IMR-90 (cell line): Measurements from ENCODE around the gene LRP3. TPM values are rescaled to one million over a fixed set of nuclear protein-coding genes. Genes with fewer than 3 reads are reported as not detected.

ENCODE experiments used
- ATAC-seq: fragments of 200-7000 bp; cut with Tn5 transposase; 2 replicates; pipeline ENCODE4 v1.9.1; 2020; ENCODE audit warnings: low read depth, mild to moderate bottlenecking, moderate library complexity
- BruUV-seq: library from RNA; stranded (reverse); fragments of 400-500 nt; replicated peaks from 2 replicates; lab custom pipeline; 2021; lab: Mats Ljungman, UMichigan
- CTCF ChIA-PET: fragments of 300-600 bp; formaldehyde crosslinking; extraction: SDS; loops from one replicate; lab custom pipeline; 2021; ENCODE audit warnings: antibody characterized with exemption; lab: Yijun Ruan, JAX
- POLR2A ChIA-PET: fragments of 300-600 bp; sonication (Branson Sonifier 250); formaldehyde crosslinking; loops from one replicate; lab custom pipeline; 2022; ENCODE audit warnings: antibody characterized with exemption; ENCODE audit not compliant: unreplicated experiment; lab: Charles Lee
- DNase-seq: peaks from one replicate; pipeline ENCODE4 v3.0.0; 2013
- H2AFZ ChIP-seq: replicated peaks from 2 replicates; pipeline ENCODE3; 2013; ENCODE audit warnings: low read length, mild to moderate bottlenecking; ENCODE audit not compliant: poor library complexity
- H2AK5ac ChIP-seq: 2 replicates; pipeline ENCODE4 v1.6.1; 2013; ENCODE audit warnings: low read depth, low read length, inconsistent platforms
- H2AK9ac ChIP-seq: replicated peaks from 2 replicates; pipeline ENCODE3; 2013; ENCODE audit warnings: mild to moderate bottlenecking, low read depth, low read length, moderate library complexity; ENCODE audit not compliant: poor library complexity
- H2BK120ac ChIP-seq: 2 replicates; pipeline ENCODE4 v1.6.1; 2013; ENCODE audit warnings: low read depth, low read length, inconsistent platforms
- H2BK15ac ChIP-seq: 3 replicates; pipeline ENCODE4 v1.6.1; 2013; ENCODE audit warnings: low read depth, low read length, inconsistent platforms
- H2BK20ac ChIP-seq: 2 replicates; pipeline ENCODE4 v1.6.1; 2013; ENCODE audit warnings: low read depth, mild to moderate bottlenecking, inconsistent platforms, low read length, moderate library complexity
- H2BK5ac ChIP-seq: 2 replicates; pipeline ENCODE4 v1.6.1; 2013; ENCODE audit warnings: mild to moderate bottlenecking, low read depth, low read length, inconsistent platforms; ENCODE audit not compliant: poor library complexity, severe bottlenecking
- H3K14ac ChIP-seq: replicated peaks from 2 replicates; pipeline ENCODE4 v1.6.1; 2013; ENCODE audit warnings: low read depth, low read length, inconsistent platforms
- H3K18ac ChIP-seq: 2 replicates; pipeline ENCODE4 v1.6.1; 2013; ENCODE audit warnings: low read depth, low read length, control low read depth
- H3K23ac ChIP-seq: 2 replicates; pipeline ENCODE4 v1.6.1; 2013; ENCODE audit warnings: low read depth, low read length, inconsistent platforms
- H3K27ac ChIP-seq: 2 replicates; pipeline ENCODE4 v1.5.1; 2013; ENCODE audit warnings: mild to moderate bottlenecking, control low read depth, low read length; ENCODE audit not compliant: insufficient read depth
- H3K27me3 ChIP-seq: 2 replicates; pipeline ENCODE4 v1.6.1; 2013; ENCODE audit warnings: low read length; ENCODE audit not compliant: control insufficient read depth, insufficient read depth
- H3K36me3 ChIP-seq: 2 replicates; pipeline ENCODE4 v1.6.1; 2013; ENCODE audit warnings: low read length, mixed read lengths; ENCODE audit not compliant: control insufficient read depth, insufficient read depth
- H3K4ac ChIP-seq: 2 replicates; pipeline ENCODE4 v1.6.1; 2013; ENCODE audit warnings: low read depth, low read length, inconsistent platforms
- H3K4me1 ChIP-seq: 2 replicates; pipeline ENCODE4 v1.6.1; 2013; ENCODE audit warnings: low read length, mixed read lengths; ENCODE audit not compliant: control insufficient read depth, insufficient read depth
- H3K4me2 ChIP-seq: 2 replicates; pipeline ENCODE4 v1.6.1; 2013; ENCODE audit warnings: low read depth, mild to moderate bottlenecking, control low read depth, low read length, moderate library complexity
- H3K4me3 ChIP-seq: 2 replicates; pipeline ENCODE4 v1.5.1; 2013; ENCODE audit warnings: low read depth, mild to moderate bottlenecking, control low read depth, low read length, moderate library complexity; ENCODE audit not compliant: insufficient read depth
- H3K56ac ChIP-seq: 2 replicates; pipeline ENCODE4 v1.6.1; 2013; ENCODE audit warnings: low read length, inconsistent platforms; ENCODE audit not compliant: insufficient read depth; ENCODE audit errors: extremely low read depth
- H3K79me1 ChIP-seq, 2 experiments: 2 replicates each; pipeline ENCODE4 v1.6.1; 2013; ENCODE audit warnings: low read length in 2 of 2, inconsistent platforms in 1 of 2, low read depth in 1 of 2
- H3K9ac ChIP-seq: 2 replicates; pipeline ENCODE4 v1.6.1; 2013; ENCODE audit warnings: low read depth, low read length, control low read depth
- H3K9me1 ChIP-seq: 2 replicates; pipeline ENCODE4 v1.6.1; 2013; ENCODE audit warnings: low read length, inconsistent platforms; ENCODE audit not compliant: insufficient read depth
- H3K9me3 ChIP-seq: 2 replicates; pipeline ENCODE4 v1.6.1; 2013; ENCODE audit warnings: low read length; ENCODE audit not compliant: control insufficient read depth, insufficient read depth
- H4K20me1 ChIP-seq: 2 replicates; pipeline ENCODE4 v1.6.1; 2013; ENCODE audit warnings: low read length, inconsistent platforms; ENCODE audit not compliant: insufficient read depth
- H4K5ac ChIP-seq: 2 replicates; pipeline ENCODE4 v1.6.1; 2013; ENCODE audit warnings: mild to moderate bottlenecking, low read depth, low read length, control low read depth
- H4K8ac ChIP-seq, 2 experiments: 2 replicates each; pipeline ENCODE4 v1.6.1; 2013; ENCODE audit warnings: low read depth in 2 of 2, low read length in 2 of 2, control low read depth in 1 of 2, inconsistent platforms in 1 of 2
- H4K91ac ChIP-seq: 2 replicates; pipeline ENCODE4 v1.6.1; 2013; ENCODE audit warnings: low read depth, low read length, inconsistent platforms; ENCODE audit not compliant: insufficient read depth
- BHLHE40 ChIP-seq: fragments of 150-350 bp; IDR thresholded peaks from 2 replicates; pipeline ENCODE4 v1.6.1; 2016; ENCODE audit warnings: mild to moderate bottlenecking, low read depth, low read length
- CEBPB ChIP-seq: IDR thresholded peaks from 2 replicates; pipeline ENCODE4 v1.6.1; 2012; ENCODE audit warnings: low read depth, low read length, improper control_type of control experiment
- CHD1 ChIP-seq: IDR thresholded peaks from 2 replicates; pipeline ENCODE4 v1.6.1; 2012; ENCODE audit warnings: low read depth, low read length, improper control_type of control experiment
- CTCF ChIP-seq: conservative IDR thresholded peaks from 2 replicates; pipeline ENCODE4 v1.5.1; 2012; ENCODE audit warnings: mild to moderate bottlenecking, low read depth, low read length, improper control_type of control experiment
- FOS ChIP-seq: fragments of 150-350 bp; IDR thresholded peaks from 2 replicates; pipeline ENCODE4 v1.6.1; 2016; ENCODE audit warnings: low read depth, low read length
- MAFK ChIP-seq: IDR thresholded peaks from 2 replicates; pipeline ENCODE4 v1.6.1; 2012; ENCODE audit warnings: low read depth, low read length, improper control_type of control experiment
- MAZ ChIP-seq: IDR thresholded peaks from 2 replicates; pipeline ENCODE4 v1.6.1; 2012; ENCODE audit warnings: low read depth, mild to moderate bottlenecking, low read length, improper control_type of control experiment, moderate library complexity, borderline replicate concordance
- POLR2A ChIP-seq: IDR thresholded peaks from 2 replicates; pipeline ENCODE4 v1.6.1; 2012; ENCODE audit warnings: mild to moderate bottlenecking, low read depth, low read length
- RAD21 ChIP-seq: IDR thresholded peaks from 2 replicates; pipeline ENCODE4 v1.6.1; 2012; ENCODE audit warnings: low read length, improper control_type of control experiment
- RCOR1 ChIP-seq: IDR thresholded peaks from 2 replicates; pipeline ENCODE4 v1.6.1; 2012; ENCODE audit warnings: mild to moderate bottlenecking, low read length, improper control_type of control experiment; ENCODE audit not compliant: insufficient replicate concordance
- RFX5 ChIP-seq: IDR thresholded peaks from 2 replicates; pipeline ENCODE4 v1.8.0; 2012; ENCODE audit warnings: low read depth, mild to moderate bottlenecking, low read length, moderate library complexity
- SMC3 ChIP-seq: fragments of 150-350 bp; IDR thresholded peaks from 2 replicates; pipeline ENCODE4 v1.6.1; 2016; ENCODE audit warnings: low read depth, mild to moderate bottlenecking, antibody characterized with exemption, low read length, moderate library complexity
- WGBS, 2 experiments: methylation state at CpG; one replicate each; pipeline versions ENCODE4 v1.1.5 to v1.1.7; 2013; ENCODE audit warnings: missing lambda C conversion rate in 2 of 2; ENCODE audit not compliant: insufficient read length in 1 of 2; ENCODE audit errors: extremely low coverage in 2 of 2; 5-methylcytosine and 5-hydroxymethylcytosine counted together
- dilution Hi-C: fragments of 300-500 bp; cut with HindIII; formaldehyde crosslinking; loops from one replicate; pipeline ENCODE4 v1.14.3; 2018; ENCODE audit warnings: low sequenced_read_pairs; ENCODE audit not compliant: unreplicated experiment
- in situ Hi-C: fragments of 300-500 bp; cut with MboI; formaldehyde crosslinking; loops from 3 replicates; pipeline ENCODE4 v1.14.3; 2019; ENCODE audit warnings: low sequenced_read_pairs, inconsistent platforms, mixed read lengths
- intact Hi-C: fragments of 100-400 bp; cut with micrococcal nuclease; formaldehyde crosslinking; loops from 2 replicates; pipeline ENCODE4 v1.10.0; 2022
- polyA plus RNA-seq, 3 experiments: library from polyadenylated mRNA; depleted of rRNA; stranded (reverse); fragments of >200 nt; gene quantifications; 2 replicates each; pipeline ENCODE4 v1.2.3, GENCODE V29; 2012; ENCODE audit warnings: low replicate concordance in 1 of 3
- total RNA-seq: library from RNA; depleted of rRNA; stranded (reverse); fragments of >200 nt; gene quantifications from 2 replicates; pipeline ENCODE4 v1.2.3, GENCODE V29; 2012
- TF ChIP-seq, protein P1 (sequence below): fragments of 150-350 bp; IDR thresholded peaks from 2 replicates; pipeline ENCODE4 v1.6.1; 2017; ENCODE audit warnings: mild to moderate bottlenecking, antibody characterized with exemption, low read length, low read depth
- TF ChIP-seq, protein P2 (sequence below): fragments of 150-350 bp; IDR thresholded peaks from 2 replicates; pipeline ENCODE4 v1.6.1; 2016; ENCODE audit warnings: low read depth, mild to moderate bottlenecking, low read length, moderate library complexity, borderline replicate concordance

The LRP3 gene
- total and polyA plus RNA-seq, 2 of the 4 experiments (the other 2 are of a cell fraction) = 8.4 to 20.2 TPM

DNA sequence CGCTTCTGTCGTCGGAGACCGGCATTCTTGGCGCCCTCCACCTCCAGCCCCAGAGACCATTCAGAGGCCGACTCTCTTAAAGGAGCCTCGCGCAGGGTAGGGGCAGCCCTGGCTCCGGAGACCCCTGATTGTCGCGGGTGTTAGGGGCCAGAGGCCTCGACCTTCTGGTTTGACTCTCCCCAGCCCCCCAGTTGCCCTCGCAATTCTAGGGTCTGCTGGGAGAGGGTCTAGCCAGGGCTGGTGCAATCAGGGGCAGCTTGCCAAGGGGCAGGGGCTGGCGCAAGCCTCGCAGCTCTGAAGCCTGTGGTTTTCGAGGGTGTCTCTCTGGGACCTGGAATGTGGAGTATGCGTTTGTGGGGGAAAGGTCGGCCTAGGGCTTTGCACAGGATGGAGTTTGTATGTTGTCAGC lies 33.1 kb downstream of the LRP3 start:
- no peak overlapping the region for H3K4me3 ChIP-seq
- CTCF ChIA-PET = no interaction called here
- dilution Hi-C loops = no loop called here

More for the DNA sequence above, 33.1 kb downstream of the LRP3 start:
- Histone ChIP-seq H3K9ac (no peak overlapping the region), H2AFZ (no peak overlapping the region), H3K79me1 (no peaks in the 10 kb centered on the region), H4K8ac (no peak overlapping the region), H3K36me3 (no peaks in the 10 kb centered on the region), H3K27me3 (peaks cover 59% of the 10 kb centered on the region), H3K27ac (no peak overlapping the region), H4K5ac (no peak overlapping the region), H3K4ac (no peak overlapping the region), H2BK120ac (no peak overlapping the region), H4K91ac (no peak overlapping the region), H3K4me2 (no peak overlapping the region), H3K9me3 (peaks cover 13% of the 10 kb centered on the region), H2BK15ac (no peak overlapping the region), H3K14ac (no peak overlapping the region), H2AK9ac (no peak overlapping the region), H3K23ac (no peak overlapping the region), H2BK5ac (no peak overlapping the region), H3K18ac (no peak overlapping the region), H3K56ac (no peak overlapping the region), H2BK20ac (no peak overlapping the region), H2AK5ac (no peak overlapping the region), H4K20me1 (no peaks in the 10 kb centered on the region), H3K4me1 (no peaks in the 10 kb centered on the region; the same call in 1 of the 2 replicates), H3K9me1 (no peaks in the 10 kb centered on the region)
- in situ Hi-C loops (no loop called here), intact Hi-C loops (no loop called here)
- no peak for TF ChIP-seq CTCF
- TF ChIP-seq CEBPB = no peak
- no peak for TF ChIP-seq RFX5
- TF ChIP-seq CHD1 = no peak
- no peak for TF ChIP-seq RCOR1
- TF ChIP-seq FOS = no peak
- no peak for TF ChIP-seq MAFK
- TF ChIP-seq, protein P1, sequence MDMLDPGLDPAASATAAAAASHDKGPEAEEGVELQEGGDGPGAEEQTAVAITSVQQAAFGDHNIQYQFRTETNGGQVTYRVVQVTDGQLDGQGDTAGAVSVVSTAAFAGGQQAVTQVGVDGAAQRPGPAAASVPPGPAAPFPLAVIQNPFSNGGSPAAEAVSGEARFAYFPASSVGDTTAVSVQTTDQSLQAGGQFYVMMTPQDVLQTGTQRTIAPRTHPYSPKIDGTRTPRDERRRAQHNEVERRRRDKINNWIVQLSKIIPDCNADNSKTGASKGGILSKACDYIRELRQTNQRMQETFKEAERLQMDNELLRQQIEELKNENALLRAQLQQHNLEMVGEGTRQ = no peak
- no peak for TF ChIP-seq POLR2A
- no peak for TF ChIP-seq MAZ
- TF ChIP-seq BHLHE40 = no peak
- no peak for TF ChIP-seq RAD21
- no peak for TF ChIP-seq SMC3
- TF ChIP-seq, protein P2, sequence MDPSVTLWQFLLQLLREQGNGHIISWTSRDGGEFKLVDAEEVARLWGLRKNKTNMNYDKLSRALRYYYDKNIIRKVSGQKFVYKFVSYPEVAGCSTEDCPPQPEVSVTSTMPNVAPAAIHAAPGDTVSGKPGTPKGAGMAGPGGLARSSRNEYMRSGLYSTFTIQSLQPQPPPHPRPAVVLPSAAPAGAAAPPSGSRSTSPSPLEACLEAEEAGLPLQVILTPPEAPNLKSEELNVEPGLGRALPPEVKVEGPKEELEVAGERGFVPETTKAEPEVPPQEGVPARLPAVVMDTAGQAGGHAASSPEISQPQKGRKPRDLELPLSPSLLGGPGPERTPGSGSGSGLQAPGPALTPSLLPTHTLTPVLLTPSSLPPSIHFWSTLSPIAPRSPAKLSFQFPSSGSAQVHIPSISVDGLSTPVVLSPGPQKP = no peak
- no TSS peak for BruUV-seq
- WGBS, 2 experiments = 0% methylated on average over 4 of the region's 18 CpGs; no CpG with 5 or more reads in 1 of the 2 experiments
- DNase-seq = peak; percentile 6
- ATAC-seq = no peak
- POLR2A ChIA-PET = no interaction called here
